Measurements from ENCODE around the gene PER2. TPM values are rescaled to one million over a fixed set of nuclear protein-coding genes. Genes with fewer than 3 reads are reported as not detected.
A peak's percentile ranks its signal among the peaks of the same experiment; 100 is the strongest.

The PER2 gene
- total RNA-seq, 2 experiments from 2014 or later = 33.8 to 38.2 TPM

DNA sequence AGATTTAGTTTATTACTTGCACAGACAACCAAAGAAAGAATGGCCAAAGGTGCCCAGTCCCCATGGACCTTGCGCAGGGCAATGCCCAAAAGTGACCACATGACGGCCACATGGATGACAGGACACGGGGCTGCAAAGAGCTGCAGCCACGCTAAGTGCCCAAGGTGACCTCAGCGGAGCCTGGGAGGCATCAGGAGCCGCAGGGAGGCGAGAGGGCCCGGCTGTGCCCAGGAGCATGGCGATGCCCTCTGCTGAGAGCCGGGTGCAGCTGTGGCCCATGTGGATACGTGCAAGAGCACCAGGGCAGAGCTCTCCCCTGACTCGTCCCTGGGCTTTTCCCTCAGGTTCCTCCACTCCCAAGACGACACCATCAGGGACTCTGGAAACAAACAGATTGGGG is 63.3 kb downstream of the PER2 start:
- no peaks in the 10 kb centered on the region for H3K9me3 ChIP-seq (ENCODE audit: control insufficient read depth in 1 of 2, insufficient read depth in 1 of 2, low read length in 2 of 2)
- Mint-ChIP-seq H3K9me3 (no peaks in the 10 kb centered on the region), H3K4me1 (ENCODE audit: low read depth) (peaks cover 6% of the 10 kb centered on the region), H3K27me3 (no peaks in the 10 kb centered on the region), H3K27ac (no peak overlapping the region), H3K4me3 (no peak overlapping the region), H3K36me3 (ENCODE audit: low read depth) (no peaks in the 10 kb centered on the region)
- ATAC-seq (ENCODE audit: poor library complexity) = no peak
- H3K27me3 ChIP-seq (ENCODE audit: control insufficient read depth in 1 of 2, insufficient read depth in 2 of 2, low read length in 2 of 2) = peaks cover 0 to 2% of the 10 kb centered on the region in 2 experiments
- no peaks in the 10 kb centered on the region for H3K4me1 ChIP-seq (ENCODE audit: insufficient read depth, low read length)
- ChIA-PET POLR2A (no interaction called here), CTCF (no interaction called here)
- H3K27ac ChIP-seq (ENCODE audit: low read depth in 1 of 2, low read length in 2 of 2) = no peak overlapping the region
- no peak overlapping the region for H3K4me3 ChIP-seq (ENCODE audit: low read length)
- H3K36me3 ChIP-seq (ENCODE audit: insufficient read depth, low read length) = no peaks in the 10 kb centered on the region
- DNase-seq = no peak
- intact Hi-C loops (cut with DNase I, micrococcal nuclease) = no loop called here
- TF ChIP-seq, protein P1, sequence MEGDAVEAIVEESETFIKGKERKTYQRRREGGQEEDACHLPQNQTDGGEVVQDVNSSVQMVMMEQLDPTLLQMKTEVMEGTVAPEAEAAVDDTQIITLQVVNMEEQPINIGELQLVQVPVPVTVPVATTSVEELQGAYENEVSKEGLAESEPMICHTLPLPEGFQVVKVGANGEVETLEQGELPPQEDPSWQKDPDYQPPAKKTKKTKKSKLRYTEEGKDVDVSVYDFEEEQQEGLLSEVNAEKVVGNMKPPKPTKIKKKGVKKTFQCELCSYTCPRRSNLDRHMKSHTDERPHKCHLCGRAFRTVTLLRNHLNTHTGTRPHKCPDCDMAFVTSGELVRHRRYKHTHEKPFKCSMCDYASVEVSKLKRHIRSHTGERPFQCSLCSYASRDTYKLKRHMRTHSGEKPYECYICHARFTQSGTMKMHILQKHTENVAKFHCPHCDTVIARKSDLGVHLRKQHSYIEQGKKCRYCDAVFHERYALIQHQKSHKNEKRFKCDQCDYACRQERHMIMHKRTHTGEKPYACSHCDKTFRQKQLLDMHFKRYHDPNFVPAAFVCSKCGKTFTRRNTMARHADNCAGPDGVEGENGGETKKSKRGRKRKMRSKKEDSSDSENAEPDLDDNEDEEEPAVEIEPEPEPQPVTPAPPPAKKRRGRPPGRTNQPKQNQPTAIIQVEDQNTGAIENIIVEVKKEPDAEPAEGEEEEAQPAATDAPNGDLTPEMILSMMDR (IDR thresholded peaks at IDR 0.05) = no peak

DNA sequence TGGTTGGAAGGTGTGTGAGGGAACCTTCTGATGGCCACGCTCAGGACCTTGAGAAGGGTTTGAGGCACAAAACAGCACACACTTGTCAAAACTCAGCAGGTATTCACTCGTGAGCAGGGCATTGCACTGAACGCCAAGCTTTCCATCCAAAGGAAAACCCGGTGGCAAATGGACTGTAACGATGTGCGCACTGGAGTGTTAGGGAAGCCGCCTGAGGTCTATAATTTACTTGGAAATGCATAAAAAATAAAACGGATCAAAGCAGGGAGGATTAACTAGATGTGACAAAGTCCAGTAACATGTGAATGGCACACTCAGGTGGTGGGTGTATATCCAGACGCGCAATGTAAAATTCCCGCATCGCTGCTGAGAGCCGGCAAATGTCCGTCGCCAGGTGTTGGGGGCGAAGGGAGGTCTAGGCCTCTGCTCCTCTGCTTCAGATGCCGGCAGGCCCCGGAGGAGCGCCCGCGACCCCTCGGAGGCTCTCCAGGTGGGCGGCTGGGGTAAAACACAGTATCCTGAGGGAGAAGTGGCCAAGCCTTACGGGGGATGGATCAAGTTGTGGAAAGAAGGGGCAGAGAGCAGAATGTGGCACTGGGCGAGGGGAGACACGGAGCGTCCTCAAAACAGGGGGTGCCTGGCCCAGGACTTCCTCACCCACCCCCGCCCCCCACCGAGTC is 63.9 kb downstream of the PER2 start:
- no peak for DNase-seq
- no peaks in the 10 kb centered on the region for H3K27me3 Mint-ChIP-seq
- Histone ChIP-seq H3K9me3 (ENCODE audit: control insufficient read depth in 1 of 2, insufficient read depth in 1 of 2, low read length in 2 of 2) (no peaks in the 10 kb centered on the region), H3K27ac (ENCODE audit: low read depth in 1 of 2, low read length in 2 of 2) (no peak overlapping the region), H3K27me3 (ENCODE audit: control insufficient read depth in 1 of 2, insufficient read depth in 2 of 2, low read length in 2 of 2) (peaks cover 0 to 2% of the 10 kb centered on the region in 2 experiments), H3K4me1 (ENCODE audit: insufficient read depth, low read length) (no peaks in the 10 kb centered on the region), H3K36me3 (ENCODE audit: insufficient read depth, low read length) (no peaks in the 10 kb centered on the region), H3K4me3 (ENCODE audit: low read length) (no peak overlapping the region)
- H3K9me3 Mint-ChIP-seq = no peaks in the 10 kb centered on the region
- TF ChIP-seq, protein P1 (IDR thresholded peaks at IDR 0.05) = no peak
- intact Hi-C loops (cut with DNase I, micrococcal nuclease) = no loop called here
- H3K27ac Mint-ChIP-seq = no peak overlapping the region
- ChIA-PET CTCF (no interaction called here), POLR2A (interaction anchor here (0.6 kb wide), 1 partner anchor 41 kb away, joined by 3 read pairs; no protein-coding TSS in a partner anchor)
- peaks cover 4% of the 10 kb centered on the region for H3K4me1 Mint-ChIP-seq (ENCODE audit: low read depth)
- H3K4me3 Mint-ChIP-seq = no peak overlapping the region
- H3K36me3 Mint-ChIP-seq (ENCODE audit: low read depth) = no peaks in the 10 kb centered on the region
- no peak for ATAC-seq (ENCODE audit: poor library complexity)

DNA sequence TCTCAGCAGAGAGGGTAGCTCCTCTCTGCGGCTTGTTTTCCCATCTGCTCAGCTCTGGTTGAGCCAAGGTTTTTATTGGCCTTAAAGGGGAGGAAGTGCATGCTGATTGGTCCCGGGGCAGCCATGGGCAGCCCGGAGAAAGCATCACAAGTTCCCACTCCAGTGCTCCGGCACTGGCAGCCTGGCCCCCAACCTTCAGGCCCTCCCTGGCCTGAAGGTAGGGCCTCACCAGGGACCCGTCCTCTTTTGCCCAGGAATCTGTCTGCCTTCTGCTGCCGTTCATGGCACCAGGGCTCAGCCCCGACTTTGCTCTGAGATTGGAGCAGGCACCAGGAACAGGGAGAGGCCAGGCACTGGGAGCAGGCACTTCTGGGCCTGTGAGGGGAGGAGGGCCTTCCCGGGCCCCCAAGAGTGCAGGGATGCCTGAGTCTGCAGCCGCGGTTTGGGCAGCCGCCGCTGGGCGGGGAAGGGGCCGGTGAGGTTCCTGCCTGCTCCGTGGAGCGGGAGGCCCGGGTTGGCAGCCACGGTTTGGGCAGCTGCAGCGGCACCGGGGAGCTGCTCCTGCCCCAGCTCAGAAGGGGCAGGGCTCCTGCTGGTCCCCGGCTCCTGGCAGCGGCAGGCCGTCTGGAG is 67.4 kb downstream of the PER2 start:
- H3K9me3 Mint-ChIP-seq = no peaks in the 10 kb centered on the region
- H3K27ac Mint-ChIP-seq = no peak overlapping the region
- DNase-seq (peak in 1 of 14 experiments; percentile 40), ATAC-seq (ENCODE audit: poor library complexity) (no peak)
- Histone ChIP-seq H3K27ac (ENCODE audit: low read depth in 1 of 2, low read length in 2 of 2) (no peak overlapping the region), H3K4me3 (ENCODE audit: low read length) (peak overlapping the region; percentile 33), H3K36me3 (ENCODE audit: insufficient read depth, low read length) (no peaks in the 10 kb centered on the region), H3K9me3 (ENCODE audit: control insufficient read depth in 1 of 2, insufficient read depth in 1 of 2, low read length in 2 of 2) (no peaks in the 10 kb centered on the region), H3K27me3 (ENCODE audit: control insufficient read depth in 1 of 2, insufficient read depth in 2 of 2, low read length in 2 of 2) (peaks cover 2 to 4% of the 10 kb centered on the region in 2 experiments), H3K4me1 (ENCODE audit: insufficient read depth, low read length) (no peaks in the 10 kb centered on the region)
- TF ChIP-seq, protein P1 (IDR thresholded peaks at IDR 0.05) = no peak
- H3K4me1 Mint-ChIP-seq (ENCODE audit: low read depth) = no peaks in the 10 kb centered on the region
- ChIA-PET CTCF (no interaction called here), POLR2A (interaction anchor here (2.1 kb wide), 1 partner anchor 18 kb away, joined by 4 read pairs; no protein-coding TSS in a partner anchor)
- intact Hi-C loops (cut with DNase I, micrococcal nuclease) = no loop called here
- no peak overlapping the region for H3K4me3 Mint-ChIP-seq
- H3K27me3 Mint-ChIP-seq = peaks cover 6% of the 10 kb centered on the region
- no peaks in the 10 kb centered on the region for H3K36me3 Mint-ChIP-seq (ENCODE audit: low read depth)

Data from CD4-positive, alpha-beta T cell (primary cell).